OCI-LY3 (cell line): Measurements from ENCODE around the gene ARL10.

Experiments used
- H2AFZ ChIP-seq: fragments of 200-600, 300-600 bp; shearing (Covaris generic); 2 replicates; pipeline ENCODE4 v1.6.0; 2014; ENCODE audit warnings: antibody characterized with exemption, low read depth, low read length
- H3K27ac ChIP-seq: fragments of 200-600, 300-600 bp; sonication (generic); 2 replicates; pipeline ENCODE4 v1.5.1; 2014; ENCODE audit warnings: mild to moderate bottlenecking, low read length, moderate library complexity, mixed read lengths
- H3K27me3 ChIP-seq: fragments of 200-600, 300-600 bp; sonication (generic); 2 replicates; pipeline ENCODE4 v1.6.1; 2014; ENCODE audit warnings: low read depth, low read length, mixed read lengths
- H3K36me3 ChIP-seq: fragments of 200-600, 300-600 bp; sonication (generic); replicated peaks from 2 replicates; pipeline ENCODE3; 2014; ENCODE audit warnings: low read depth, low read length, mixed read lengths
- H3K4me1 ChIP-seq: fragments of 300-600, 200-600 bp; sonication (generic); 2 replicates; pipeline ENCODE4 v1.6.1; 2014; ENCODE audit warnings: low read length, mixed read lengths
- H3K4me2 ChIP-seq: fragments of 200-600, 300-600 bp; sonication (generic); 2 replicates; pipeline ENCODE4 v1.6.1; 2014; ENCODE audit warnings: low read length, mixed read lengths
- H3K4me3 ChIP-seq: fragments of 300-600, 200-600 bp; sonication (generic); 2 replicates; pipeline ENCODE4 v1.5.1; 2014; ENCODE audit warnings: antibody characterized with exemption, mild to moderate bottlenecking, low read length, moderate library complexity
- H3K79me2 ChIP-seq: fragments of 300-600, 200-600 bp; shearing (Covaris generic); 2 replicates; pipeline ENCODE4 v1.6.1; 2014; ENCODE audit warnings: mild to moderate bottlenecking, low read length, mixed read lengths
- H3K9ac ChIP-seq: fragments of 300-600, 200-600 bp; shearing (Covaris generic); 2 replicates; pipeline ENCODE4 v1.6.0; 2014; ENCODE audit warnings: mild to moderate bottlenecking, low read length, moderate library complexity
- H3K9me3 ChIP-seq: fragments of 200-600, 300-600 bp; shearing (Covaris generic); 2 replicates; pipeline ENCODE4 v1.6.1; 2014; ENCODE audit warnings: low read length, mixed read lengths; ENCODE audit not compliant: insufficient read depth
- H4K20me1 ChIP-seq: fragments of 200-600, 300-600 bp; sonication (generic); 2 replicates; pipeline ENCODE4 v1.6.1; 2016; ENCODE audit warnings: low read length, mixed read lengths; ENCODE audit not compliant: insufficient read depth
- EZH2phosphoT487 ChIP-seq: fragments of 200-600 bp; shearing (Covaris generic); IDR thresholded peaks from 2 replicates; pipeline ENCODE4 v1.6.1; 2018; ENCODE audit warnings: antibody characterized with exemption, mixed run types, low read depth
- TF ChIP-seq, protein P1 (sequence below): fragments of 200-600, 300-600 bp; sonication (generic); IDR thresholded peaks from 2 replicates; pipeline ENCODE4 v1.5.1; 2014; ENCODE audit warnings: antibody characterized with exemption, low read length, low read depth

The ARL10 gene

GRCh38 chr5:176320577-176320976 lies 44.7 kb upstream of the ARL10 start:
- Histone ChIP-seq H3K9me3 (no peaks in the 10 kb centered on the region), H4K20me1 (no peaks in the 10 kb centered on the region), H3K36me3 (peaks cover 15% of the 10 kb centered on the region), H3K4me3 (no peak overlapping the region), H2AFZ (no peak overlapping the region), H3K27ac (no peak overlapping the region), H3K4me2 (no peak overlapping the region), H3K9ac (no peak overlapping the region), H3K79me2 (no peaks in the 10 kb centered on the region), H3K27me3 (no peaks in the 10 kb centered on the region), H3K4me1 (no peaks in the 10 kb centered on the region)
- TF ChIP-seq EZH2phosphoT487 = no peak
- TF ChIP-seq, protein P1, sequence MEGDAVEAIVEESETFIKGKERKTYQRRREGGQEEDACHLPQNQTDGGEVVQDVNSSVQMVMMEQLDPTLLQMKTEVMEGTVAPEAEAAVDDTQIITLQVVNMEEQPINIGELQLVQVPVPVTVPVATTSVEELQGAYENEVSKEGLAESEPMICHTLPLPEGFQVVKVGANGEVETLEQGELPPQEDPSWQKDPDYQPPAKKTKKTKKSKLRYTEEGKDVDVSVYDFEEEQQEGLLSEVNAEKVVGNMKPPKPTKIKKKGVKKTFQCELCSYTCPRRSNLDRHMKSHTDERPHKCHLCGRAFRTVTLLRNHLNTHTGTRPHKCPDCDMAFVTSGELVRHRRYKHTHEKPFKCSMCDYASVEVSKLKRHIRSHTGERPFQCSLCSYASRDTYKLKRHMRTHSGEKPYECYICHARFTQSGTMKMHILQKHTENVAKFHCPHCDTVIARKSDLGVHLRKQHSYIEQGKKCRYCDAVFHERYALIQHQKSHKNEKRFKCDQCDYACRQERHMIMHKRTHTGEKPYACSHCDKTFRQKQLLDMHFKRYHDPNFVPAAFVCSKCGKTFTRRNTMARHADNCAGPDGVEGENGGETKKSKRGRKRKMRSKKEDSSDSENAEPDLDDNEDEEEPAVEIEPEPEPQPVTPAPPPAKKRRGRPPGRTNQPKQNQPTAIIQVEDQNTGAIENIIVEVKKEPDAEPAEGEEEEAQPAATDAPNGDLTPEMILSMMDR = no peak

DNA sequence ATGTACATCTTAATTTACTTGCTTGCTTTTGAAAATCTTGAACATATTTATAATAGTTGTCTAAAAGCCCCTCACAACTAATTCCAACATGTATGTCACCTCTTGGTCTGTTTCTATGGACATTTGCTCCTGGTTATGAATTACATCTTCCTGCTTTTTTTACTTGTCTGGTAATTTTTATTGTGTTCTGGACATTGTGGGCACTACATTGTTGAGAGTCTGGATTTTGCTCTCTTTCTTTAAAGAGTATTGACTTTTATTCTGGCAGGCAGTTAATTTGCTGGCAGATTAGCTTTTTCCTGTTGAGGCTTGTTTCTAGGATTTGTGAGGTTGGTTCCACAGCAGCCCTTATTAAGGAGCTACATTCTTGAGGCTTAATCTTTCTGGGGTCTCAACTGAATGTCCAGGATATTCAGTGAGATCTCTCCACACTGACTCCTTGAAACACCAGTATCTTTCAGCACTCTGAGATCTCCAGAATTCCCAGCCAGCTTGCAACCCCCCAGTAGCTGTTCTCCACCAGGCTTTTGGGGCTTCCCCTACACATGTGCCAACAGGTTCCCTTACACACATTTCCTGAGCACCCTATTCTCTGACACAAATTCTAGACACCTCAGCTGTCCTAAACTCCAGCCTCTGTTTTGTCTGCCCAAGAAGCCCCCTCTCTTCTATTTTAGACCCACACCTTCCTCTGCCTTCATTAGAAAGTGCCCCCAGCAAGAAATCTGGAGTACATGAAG lies 31.1 kb upstream of the ARL10 start:
- Histone ChIP-seq H2AFZ (no peak overlapping the region), H3K36me3 (peaks cover 28% of the 10 kb centered on the region), H3K27ac (no peak overlapping the region), H3K9ac (no peak overlapping the region), H3K4me2 (no peak overlapping the region), H3K27me3 (no peaks in the 10 kb centered on the region), H4K20me1 (no peaks in the 10 kb centered on the region), H3K4me1 (no peaks in the 10 kb centered on the region), H3K4me3 (no peak overlapping the region), H3K9me3 (peaks cover 6% of the 10 kb centered on the region; the same call in 1 of the 2 replicates), H3K79me2 (no peaks in the 10 kb centered on the region)
- TF ChIP-seq, protein P1 = no peak
- TF ChIP-seq EZH2phosphoT487 = no peak

DNA sequence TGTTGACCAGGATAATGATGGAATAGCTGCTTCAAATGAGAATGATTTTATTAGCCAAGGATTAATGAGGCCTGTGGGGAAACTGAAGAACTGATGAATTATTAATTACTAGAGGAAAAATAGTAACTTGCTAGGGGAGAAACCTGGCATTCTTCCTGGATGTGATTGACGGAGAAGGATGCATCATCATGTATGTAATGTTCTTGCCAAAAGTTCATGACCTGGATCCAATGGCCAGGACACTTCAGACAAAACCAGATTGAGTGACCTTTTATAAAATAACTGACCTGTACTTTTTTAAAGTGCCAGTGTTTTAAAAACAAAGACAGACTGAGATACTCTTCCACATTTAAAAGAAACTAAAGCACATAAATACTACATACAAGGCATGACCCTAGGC lies 27.4 kb upstream of the ARL10 start:
- no peak overlapping the region for H2AFZ ChIP-seq
- H3K4me2 ChIP-seq = no peak overlapping the region
- no peak for TF ChIP-seq EZH2phosphoT487
- TF ChIP-seq, protein P1 = no peak
- no peak overlapping the region for H3K9ac ChIP-seq
- H3K27ac ChIP-seq = no peak overlapping the region
- peaks cover 6% of the 10 kb centered on the region; the same call in 1 of the 2 replicates for H3K9me3 ChIP-seq
- no peaks in the 10 kb centered on the region for H3K27me3 ChIP-seq
- no peaks in the 10 kb centered on the region for H3K79me2 ChIP-seq
- H4K20me1 ChIP-seq = no peaks in the 10 kb centered on the region
- H3K4me3 ChIP-seq = no peak overlapping the region
- peaks cover 38% of the 10 kb centered on the region for H3K36me3 ChIP-seq
- no peaks in the 10 kb centered on the region for H3K4me1 ChIP-seq

DNA sequence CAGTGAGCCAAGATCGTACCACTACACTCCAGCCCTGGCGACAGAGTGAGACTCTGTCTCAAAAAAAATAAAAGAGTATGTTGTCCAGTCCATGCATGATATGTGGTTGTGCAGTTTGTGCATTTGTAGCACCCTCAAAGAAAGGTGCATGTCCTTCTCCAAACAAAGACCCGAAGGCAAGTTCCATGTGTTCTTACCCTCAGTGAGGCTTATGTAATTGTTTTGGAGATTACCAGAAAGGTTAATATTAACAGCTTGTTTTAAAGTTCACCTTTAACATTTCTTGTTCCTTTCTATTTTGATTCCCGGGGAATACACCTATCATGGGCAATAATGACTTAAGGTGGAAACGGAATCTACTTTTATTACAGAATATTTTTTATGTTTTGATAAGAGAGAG lies 26.0 kb upstream of the ARL10 start:
- TF ChIP-seq, protein P1 = no peak
- no peak for TF ChIP-seq EZH2phosphoT487
- Histone ChIP-seq H3K9me3 (no peaks in the 10 kb centered on the region), H3K4me1 (no peaks in the 10 kb centered on the region), H4K20me1 (no peaks in the 10 kb centered on the region), H3K4me2 (no peak overlapping the region), H2AFZ (no peak overlapping the region), H3K36me3 (peaks cover 30% of the 10 kb centered on the region), H3K27ac (no peak overlapping the region), H3K9ac (no peak overlapping the region), H3K79me2 (no peaks in the 10 kb centered on the region), H3K27me3 (no peaks in the 10 kb centered on the region), H3K4me3 (no peak overlapping the region)
